WTC11 (cell line): ENCODE measurements around the gene ADK. TPM values are rescaled to one million over a fixed set of nuclear protein-coding genes. Genes with fewer than 3 reads are reported as not detected.

Source experiments
- ATAC-seq: fragments of 200-7000 bp; cut with Tn5 transposase; 2 replicates; pipeline ENCODE4 v1.10.0; 2021; ENCODE audit warnings: mild to moderate bottlenecking, moderate library complexity
- CTCF ChIA-PET: fragments of 300-600 bp; sonication (Branson Sonifier 250); formaldehyde crosslinking; loops from one replicate; lab custom pipeline; 2021; ENCODE audit warnings: antibody characterized with exemption; lab: Charles Lee
- POLR2A ChIA-PET: fragments of 350-600 bp; sonication (Branson Sonifier 250); formaldehyde crosslinking; loops from one replicate; lab custom pipeline; 2021; ENCODE audit warnings: antibody characterized with exemption; lab: Charles Lee
- DNase-seq: peaks from one replicate; pipeline ENCODE4 v3.0.0; 2021; ENCODE audit warnings: low spot score
- H3K27ac Mint-ChIP-seq: 2 replicates; pipeline ENCODE4 v1.8.0; 2021; ENCODE audit warnings: mixed read lengths
- H3K27me3 Mint-ChIP-seq: 2 replicates; pipeline ENCODE4 v1.8.0; 2021; ENCODE audit warnings: low read depth, mild to moderate bottlenecking, moderate library complexity, mixed read lengths
- H3K36me3 Mint-ChIP-seq: 2 replicates; pipeline ENCODE4 v1.8.0; 2021; ENCODE audit warnings: mixed read lengths
- H3K4me1 Mint-ChIP-seq: 2 replicates; pipeline ENCODE4 v1.8.0; 2022; ENCODE audit warnings: mixed read lengths
- H3K4me3 Mint-ChIP-seq: 2 replicates; pipeline ENCODE4 v1.8.0; 2021; ENCODE audit warnings: mild to moderate bottlenecking, moderate library complexity, mixed read lengths
- H3K9me3 Mint-ChIP-seq: 2 replicates; pipeline ENCODE4 v1.8.0; 2021; ENCODE audit warnings: mixed read lengths
- CREB1 ChIP-seq: sonication (generic); formaldehyde crosslinking; IDR thresholded peaks from 2 replicates; pipeline ENCODE4 v1.8.0; 2023; ENCODE audit warnings: mild to moderate bottlenecking, missing genetic modification reagents
- GABPB1 ChIP-seq: sonication (generic); formaldehyde crosslinking; IDR thresholded peaks from 2 replicates; pipeline ENCODE4 v1.8.1; 2023; ENCODE audit warnings: mild to moderate bottlenecking, missing genetic modification reagents
- HMGA2 ChIP-seq: fragments of 250-450 bp; sonication (Bioruptor Pico); IDR thresholded peaks from 2 replicates; pipeline ENCODE4 v1.4.0; 2021; ENCODE audit warnings: mild to moderate bottlenecking, moderate library complexity
- IRF2 ChIP-seq: sonication (generic); formaldehyde crosslinking; IDR thresholded peaks from 2 replicates; pipeline ENCODE4 v1.8.0; 2022; ENCODE audit warnings: low read depth, missing genetic modification reagents, borderline replicate concordance
- KAT7 ChIP-seq: sonication (generic); formaldehyde crosslinking; IDR thresholded peaks from 2 replicates; pipeline ENCODE4 v1.8.1; 2023; ENCODE audit warnings: missing genetic modification reagents, mild to moderate bottlenecking, borderline replicate concordance
- NFE2L1 ChIP-seq: sonication (generic); formaldehyde crosslinking; IDR thresholded peaks from 2 replicates; pipeline ENCODE4 v1.8.1; 2023; ENCODE audit warnings: missing genetic modification reagents
- NR2C2 ChIP-seq: sonication (generic); formaldehyde crosslinking; IDR thresholded peaks from 2 replicates; pipeline ENCODE4 v1.8.0; 2022; ENCODE audit warnings: mild to moderate bottlenecking, missing genetic modification reagents
- OVOL2 ChIP-seq: fragments of 250-450 bp; sonication (Bioruptor Pico); IDR thresholded peaks from 2 replicates; pipeline ENCODE4 v1.9.0; 2021; ENCODE audit warnings: mild to moderate bottlenecking, borderline replicate concordance
- PRRX2 ChIP-seq: fragments of 250-450 bp; sonication (Bioruptor Pico); IDR thresholded peaks from 2 replicates; pipeline ENCODE4 v1.8.0; 2021; ENCODE audit warnings: mild to moderate bottlenecking
- RORB ChIP-seq: fragments of 250-450 bp; sonication (Bioruptor Pico); IDR thresholded peaks from 2 replicates; pipeline ENCODE4 v1.9.0; 2021; ENCODE audit warnings: mild to moderate bottlenecking
- SP1 ChIP-seq: sonication (generic); formaldehyde crosslinking; conservative IDR thresholded peaks from 2 replicates; pipeline ENCODE4 v1.8.1; 2022; ENCODE audit warnings: missing genetic modification reagents
- ZNF232 ChIP-seq: sonication (generic); formaldehyde crosslinking; IDR thresholded peaks from 2 replicates; pipeline ENCODE4 v1.8.0; 2022; ENCODE audit warnings: mild to moderate bottlenecking, missing genetic modification reagents
- ZNF263 ChIP-seq: sonication (generic); formaldehyde crosslinking; IDR thresholded peaks from 2 replicates; pipeline ENCODE4 v1.8.1; 2022; ENCODE audit warnings: low read depth, mild to moderate bottlenecking, moderate library complexity, missing genetic modification reagents
- ZNF396 ChIP-seq: fragments of 250-450 bp; sonication (Bioruptor Pico); IDR thresholded peaks from 2 replicates; pipeline ENCODE4 v1.8.0; 2021; ENCODE audit warnings: mild to moderate bottlenecking, moderate library complexity, borderline replicate concordance
- total RNA-seq: library from RNA; stranded (reverse); gene quantifications from 3 replicates; pipeline ENCODE4 v1.2.3, GENCODE V29; 2021
- TF ChIP-seq, protein P1 (sequence below): sonication (generic); formaldehyde crosslinking; IDR thresholded peaks from 2 replicates; pipeline ENCODE4 v1.8.0; 2022; ENCODE audit warnings: mild to moderate bottlenecking, missing genetic modification reagents
- TF ChIP-seq, protein P2 (sequence below): sonication (generic); formaldehyde crosslinking; IDR thresholded peaks from 2 replicates; pipeline ENCODE4 v1.8.1; 2022; ENCODE audit warnings: low read depth, missing genetic modification reagents, borderline replicate concordance
- TF ChIP-seq, protein P3 (sequence below): sonication (generic); formaldehyde crosslinking; IDR thresholded peaks from 2 replicates; pipeline ENCODE4 v1.8.0; 2023; ENCODE audit warnings: mild to moderate bottlenecking, missing genetic modification reagents
- TF ChIP-seq, protein P4 (sequence below): sonication (generic); formaldehyde crosslinking; IDR thresholded peaks from 2 replicates; pipeline ENCODE4 v1.8.1; 2022; ENCODE audit warnings: mild to moderate bottlenecking, moderate library complexity, missing genetic modification reagents
- TF ChIP-seq, protein P5 (sequence below): sonication (generic); formaldehyde crosslinking; IDR thresholded peaks from 2 replicates; pipeline ENCODE4 v1.8.1; 2023; ENCODE audit warnings: mild to moderate bottlenecking, missing genetic modification reagents, moderate library complexity
- TF ChIP-seq, protein P6 (sequence below): sonication (generic); formaldehyde crosslinking; IDR thresholded peaks from 2 replicates; pipeline ENCODE4 v1.8.0; 2023; ENCODE audit warnings: missing genetic modification reagents

ADK gene
- total RNA-seq, 1 experiment from 2014 or later: 32.7 TPM

DNA sequence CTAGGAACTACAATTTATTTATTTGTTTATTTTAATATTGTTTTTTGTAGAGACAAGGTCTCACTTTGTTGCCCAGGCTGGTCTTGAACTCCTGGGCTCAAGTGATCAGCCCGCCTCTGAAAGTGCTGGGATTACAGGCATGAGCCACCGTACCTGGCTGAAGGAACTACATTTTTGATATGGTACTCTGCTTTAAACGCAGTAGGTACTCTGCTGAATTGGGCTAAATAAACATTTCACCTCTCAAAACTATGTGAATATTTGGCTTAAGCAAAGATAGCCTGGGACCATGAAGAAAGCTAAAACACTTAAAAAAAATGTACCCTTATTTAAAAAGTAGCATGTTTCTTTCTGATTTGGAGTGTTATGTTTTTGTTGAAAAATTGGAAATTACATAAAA, 138.2 kb downstream of the ADK start (continued):
- TF ChIP-seq IRF2 (CRISPR knock-in tag) (no peak), RORB (no peak), PRRX2 (CRISPR knock-in tag) (no peak), NR2C2 (no peak)
- TF ChIP-seq, protein P1, sequence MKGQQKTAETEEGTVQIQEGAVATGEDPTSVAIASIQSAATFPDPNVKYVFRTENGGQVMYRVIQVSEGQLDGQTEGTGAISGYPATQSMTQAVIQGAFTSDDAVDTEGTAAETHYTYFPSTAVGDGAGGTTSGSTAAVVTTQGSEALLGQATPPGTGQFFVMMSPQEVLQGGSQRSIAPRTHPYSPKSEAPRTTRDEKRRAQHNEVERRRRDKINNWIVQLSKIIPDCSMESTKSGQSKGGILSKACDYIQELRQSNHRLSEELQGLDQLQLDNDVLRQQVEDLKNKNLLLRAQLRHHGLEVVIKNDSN (CRISPR knock-in tag): no peak
- TF ChIP-seq, all 79 proteins: peak for 0

DNA sequence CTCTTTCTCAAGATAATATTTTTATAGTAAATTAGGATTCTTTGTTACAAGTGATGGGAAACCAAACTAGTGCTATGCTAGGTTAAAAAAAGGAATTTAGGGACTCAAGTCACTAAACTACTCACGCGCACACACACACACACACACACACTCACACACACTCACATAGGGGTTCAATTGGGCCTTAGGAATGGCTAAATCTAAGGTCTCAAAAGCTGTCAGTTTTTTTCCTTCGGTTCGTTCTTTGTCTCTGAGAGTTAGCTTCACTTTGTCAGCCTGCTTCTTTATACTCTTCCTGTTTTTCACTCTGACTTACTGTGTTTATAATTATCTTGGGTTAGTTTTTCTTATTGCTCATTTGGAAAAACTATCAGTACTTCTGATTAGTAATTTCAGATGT, 138.9 kb downstream of the ADK start:
- POLR2A ChIA-PET: no interaction called here
- no peaks in the 10 kb centered on the region for H3K27me3 Mint-ChIP-seq
- ATAC-seq: no peak

DNA sequence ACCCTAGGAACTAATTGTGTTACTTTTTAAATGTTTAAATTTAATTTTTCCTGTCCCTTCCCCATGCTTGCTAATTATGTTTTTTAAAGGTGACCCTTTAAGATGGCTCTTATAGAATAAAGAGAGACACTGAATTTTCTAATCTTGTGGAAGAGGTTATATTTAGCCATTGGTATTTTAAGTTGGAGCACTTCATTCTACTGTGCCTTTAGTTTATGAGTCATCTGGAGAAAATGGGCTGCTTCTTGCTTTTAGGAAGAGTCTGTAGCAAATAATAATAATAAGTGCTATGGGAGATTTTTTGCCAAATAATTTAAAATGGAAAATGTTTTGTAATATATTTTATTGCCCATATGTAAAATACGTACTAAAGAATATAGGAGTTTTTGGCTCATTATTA, 139.7 kb downstream of the ADK start:
- Mint-ChIP-seq H3K4me1 (peaks cover 4% of the 10 kb centered on the region), H3K27ac (no peak overlapping the region), H3K4me3 (no peak overlapping the region), H3K9me3 (peaks cover 4% of the 10 kb centered on the region; the same call in 1 of the 2 replicates), H3K27me3 (no peaks in the 10 kb centered on the region), H3K36me3 (no peaks in the 10 kb centered on the region)
- no peak for DNase-seq
- ATAC-seq: no peak
- POLR2A ChIA-PET: no interaction called here
- TF ChIP-seq HMGA2 (CRISPR knock-in tag) (no peak), ZNF263 (CRISPR knock-in tag) (no peak), OVOL2 (CRISPR knock-in tag) (no peak), GABPB1 (no peak), ZNF232 (no peak), CREB1 (CRISPR knock-in tag) (no peak), NFE2L1 (CRISPR knock-in tag) (no peak), ZNF396 (CRISPR knock-in tag) (no peak), SP1 (CRISPR knock-in tag) (no peak), KAT7 (CRISPR knock-in tag) (no peak)
- TF ChIP-seq, protein P2, sequence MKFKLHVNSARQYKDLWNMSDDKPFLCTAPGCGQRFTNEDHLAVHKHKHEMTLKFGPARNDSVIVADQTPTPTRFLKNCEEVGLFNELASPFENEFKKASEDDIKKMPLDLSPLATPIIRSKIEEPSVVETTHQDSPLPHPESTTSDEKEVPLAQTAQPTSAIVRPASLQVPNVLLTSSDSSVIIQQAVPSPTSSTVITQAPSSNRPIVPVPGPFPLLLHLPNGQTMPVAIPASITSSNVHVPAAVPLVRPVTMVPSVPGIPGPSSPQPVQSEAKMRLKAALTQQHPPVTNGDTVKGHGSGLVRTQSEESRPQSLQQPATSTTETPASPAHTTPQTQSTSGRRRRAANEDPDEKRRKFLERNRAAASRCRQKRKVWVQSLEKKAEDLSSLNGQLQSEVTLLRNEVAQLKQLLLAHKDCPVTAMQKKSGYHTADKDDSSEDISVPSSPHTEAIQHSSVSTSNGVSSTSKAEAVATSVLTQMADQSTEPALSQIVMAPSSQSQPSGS: no peak
- TF ChIP-seq, protein P3, sequence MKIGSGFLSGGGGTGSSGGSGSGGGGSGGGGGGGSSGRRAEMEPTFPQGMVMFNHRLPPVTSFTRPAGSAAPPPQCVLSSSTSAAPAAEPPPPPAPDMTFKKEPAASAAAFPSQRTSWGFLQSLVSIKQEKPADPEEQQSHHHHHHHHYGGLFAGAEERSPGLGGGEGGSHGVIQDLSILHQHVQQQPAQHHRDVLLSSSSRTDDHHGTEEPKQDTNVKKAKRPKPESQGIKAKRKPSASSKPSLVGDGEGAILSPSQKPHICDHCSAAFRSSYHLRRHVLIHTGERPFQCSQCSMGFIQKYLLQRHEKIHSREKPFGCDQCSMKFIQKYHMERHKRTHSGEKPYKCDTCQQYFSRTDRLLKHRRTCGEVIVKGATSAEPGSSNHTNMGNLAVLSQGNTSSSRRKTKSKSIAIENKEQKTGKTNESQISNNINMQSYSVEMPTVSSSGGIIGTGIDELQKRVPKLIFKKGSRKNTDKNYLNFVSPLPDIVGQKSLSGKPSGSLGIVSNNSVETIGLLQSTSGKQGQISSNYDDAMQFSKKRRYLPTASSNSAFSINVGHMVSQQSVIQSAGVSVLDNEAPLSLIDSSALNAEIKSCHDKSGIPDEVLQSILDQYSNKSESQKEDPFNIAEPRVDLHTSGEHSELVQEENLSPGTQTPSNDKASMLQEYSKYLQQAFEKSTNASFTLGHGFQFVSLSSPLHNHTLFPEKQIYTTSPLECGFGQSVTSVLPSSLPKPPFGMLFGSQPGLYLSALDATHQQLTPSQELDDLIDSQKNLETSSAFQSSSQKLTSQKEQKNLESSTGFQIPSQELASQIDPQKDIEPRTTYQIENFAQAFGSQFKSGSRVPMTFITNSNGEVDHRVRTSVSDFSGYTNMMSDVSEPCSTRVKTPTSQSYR: no peak
- TF ChIP-seq, protein P4, sequence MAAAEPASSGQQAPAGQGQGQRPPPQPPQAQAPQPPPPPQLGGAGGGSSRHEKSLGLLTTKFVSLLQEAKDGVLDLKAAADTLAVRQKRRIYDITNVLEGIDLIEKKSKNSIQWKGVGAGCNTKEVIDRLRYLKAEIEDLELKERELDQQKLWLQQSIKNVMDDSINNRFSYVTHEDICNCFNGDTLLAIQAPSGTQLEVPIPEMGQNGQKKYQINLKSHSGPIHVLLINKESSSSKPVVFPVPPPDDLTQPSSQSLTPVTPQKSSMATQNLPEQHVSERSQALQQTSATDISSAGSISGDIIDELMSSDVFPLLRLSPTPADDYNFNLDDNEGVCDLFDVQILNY (CRISPR knock-in tag): no peak
- TF ChIP-seq, protein P5, sequence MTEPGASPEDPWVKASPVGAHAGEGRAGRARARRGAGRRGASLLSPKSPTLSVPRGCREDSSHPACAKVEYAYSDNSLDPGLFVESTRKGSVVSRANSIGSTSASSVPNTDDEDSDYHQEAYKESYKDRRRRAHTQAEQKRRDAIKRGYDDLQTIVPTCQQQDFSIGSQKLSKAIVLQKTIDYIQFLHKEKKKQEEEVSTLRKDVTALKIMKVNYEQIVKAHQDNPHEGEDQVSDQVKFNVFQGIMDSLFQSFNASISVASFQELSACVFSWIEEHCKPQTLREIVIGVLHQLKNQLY (CRISPR knock-in tag): no peak
- CTCF ChIA-PET: no interaction called here

More for the DNA sequence above, 138.9 kb downstream of the ADK start:
- Mint-ChIP-seq H3K4me3 (no peak overlapping the region), H3K27ac (no peak overlapping the region), H3K9me3 (no peaks in the 10 kb centered on the region), H3K4me1 (peaks cover 4% of the 10 kb centered on the region), H3K36me3 (no peaks in the 10 kb centered on the region)
- CTCF ChIA-PET: no interaction called here
- DNase-seq: no peak
- TF ChIP-seq, protein P6, sequence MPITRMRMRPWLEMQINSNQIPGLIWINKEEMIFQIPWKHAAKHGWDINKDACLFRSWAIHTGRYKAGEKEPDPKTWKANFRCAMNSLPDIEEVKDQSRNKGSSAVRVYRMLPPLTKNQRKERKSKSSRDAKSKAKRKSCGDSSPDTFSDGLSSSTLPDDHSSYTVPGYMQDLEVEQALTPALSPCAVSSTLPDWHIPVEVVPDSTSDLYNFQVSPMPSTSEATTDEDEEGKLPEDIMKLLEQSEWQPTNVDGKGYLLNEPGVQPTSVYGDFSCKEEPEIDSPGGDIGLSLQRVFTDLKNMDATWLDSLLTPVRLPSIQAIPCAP (CRISPR knock-in tag): no peak
